H1 (cell line): ENCODE data around the gene RFX3. TPM values are rescaled to one million over a fixed set of nuclear protein-coding genes. Genes with fewer than 3 reads are reported as not detected.

Experiments used
- CTCF ChIA-PET: fragments of 300-600 bp; sonication (Branson Sonifier 250); formaldehyde crosslinking; loops from one replicate; lab custom pipeline; 2021; ENCODE audit not compliant: partially characterized antibody; lab: Charles Lee
- POLR2A ChIA-PET: fragments of 300-600 bp; sonication (Branson Sonifier 250); formaldehyde crosslinking; loops from one replicate; lab custom pipeline; 2021; ENCODE audit warnings: inconsistent platforms; ENCODE audit not compliant: partially characterized antibody; lab: Charles Lee
- DNase-seq, 2 experiments: peaks; one replicate each; pipeline versions ENCODE4 v3.0.0 to v3.0.0-alpha.2; 2010 to 2022; ENCODE audit warnings: low spot score in 2 of 2, low read depth in 1 of 2, mixed read lengths in 1 of 2
- FAIRE-seq: peaks from 2 replicates; lab custom pipeline; 2011; peaks lifted over from hg19 to GRCh38; lab: Jason Lieb, UNC
- H2AFZ ChIP-seq: 2 replicates; pipeline ENCODE4 v1.8.1; 2012; ENCODE audit warnings: low read length, inconsistent platforms
- H2AK5ac ChIP-seq: 2 replicates; pipeline ENCODE4 v1.6.1; 2013; ENCODE audit warnings: low read depth, low read length
- H2BK120ac ChIP-seq: replicated peaks from 2 replicates; pipeline ENCODE3; 2013; ENCODE audit warnings: low read depth, low read length, inconsistent platforms
- H2BK12ac ChIP-seq: 2 replicates; pipeline ENCODE4 v1.6.1; 2013; ENCODE audit warnings: low read depth, low read length
- H2BK15ac ChIP-seq: 2 replicates; pipeline ENCODE4 v1.6.1; 2013; ENCODE audit warnings: low read length
- H2BK20ac ChIP-seq: 2 replicates; pipeline ENCODE4 v1.6.1; 2013; ENCODE audit warnings: low read length
- H2BK5ac ChIP-seq: 2 replicates; pipeline ENCODE4 v1.6.1; 2013; ENCODE audit warnings: low read depth, low read length
- H3K14ac ChIP-seq: 2 replicates; pipeline ENCODE4 v1.6.1; 2013; ENCODE audit warnings: inconsistent platforms; ENCODE audit not compliant: insufficient read length
- H3K18ac ChIP-seq: 2 replicates; pipeline ENCODE4 v1.6.1; 2013; ENCODE audit warnings: low read length; ENCODE audit errors: extremely low read depth
- H3K23ac ChIP-seq: 2 replicates; pipeline ENCODE4 v1.6.1; 2013; ENCODE audit warnings: inconsistent platforms; ENCODE audit not compliant: insufficient read length
- H3K23me2 ChIP-seq: 2 replicates; pipeline ENCODE4 v1.6.1; 2013; ENCODE audit warnings: low read depth, low read length
- H3K27ac ChIP-seq: 2 replicates; pipeline ENCODE4 v1.6.1; 2011; ENCODE audit warnings: low read depth, low read length, inconsistent platforms
- H3K27me3 ChIP-seq, 4 experiments: replicated peaks in 1 of 4; 1 replicate in 1 of 4; 2 replicates in 3 of 4; pipeline versions ENCODE4 v1.6.1 to v1.8.1; 2011 to 2013; ENCODE audit warnings: low read length in 3 of 4, mild to moderate bottlenecking in 3 of 4, inconsistent platforms in 2 of 4, mixed read lengths in 2 of 4, moderate library complexity in 1 of 4; ENCODE audit not compliant: control insufficient read depth in 3 of 4, insufficient read depth in 3 of 4; ENCODE audit errors: extremely low read depth in 1 of 4
- H3K36me3 ChIP-seq, 4 experiments: 2 replicates each; pipeline versions ENCODE4 v1.6.1 to v1.8.1; 2011 to 2013; ENCODE audit warnings: mild to moderate bottlenecking in 4 of 4, low read length in 3 of 4, moderate library complexity in 2 of 4, control low read depth in 1 of 4, inconsistent platforms in 1 of 4; ENCODE audit not compliant: insufficient read depth in 4 of 4, control insufficient read depth in 2 of 4
- H3K4ac ChIP-seq: replicated peaks from 2 replicates; pipeline ENCODE3; 2013; ENCODE audit warnings: low read length, low read depth, mixed read lengths, inconsistent platforms; ENCODE audit not compliant: insufficient read length
- H3K4me1 ChIP-seq, 4 experiments: replicated peaks in 1 of 4; 1 replicate in 1 of 4; 2 replicates in 3 of 4; pipeline versions ENCODE4 v1.6.1 to v1.8.1; 2011 to 2013; ENCODE audit warnings: low read length in 3 of 4, inconsistent platforms in 2 of 4, mixed read lengths in 1 of 4; ENCODE audit not compliant: insufficient read depth in 4 of 4, control insufficient read depth in 3 of 4
- H3K4me2 ChIP-seq, 2 experiments: 2 replicates each; pipeline versions ENCODE4 v1.6.1 to v1.8.1; 2011 to 2013; ENCODE audit warnings: low read depth in 2 of 2, low read length in 2 of 2, control low read depth in 1 of 2, inconsistent platforms in 1 of 2, mild to moderate bottlenecking in 1 of 2; ENCODE audit not compliant: insufficient read depth in 1 of 2
- H3K4me3 ChIP-seq, 4 experiments: fragments of 200-600, 300-600 bp in 1 of 4; sonication (generic), shearing (Covaris generic), sonication (Bioruptor Twin) in 1 of 4; 2 replicates each; pipeline versions ENCODE4 v1.5.1 to v1.8.1; 2011 to 2016; ENCODE audit warnings: low read length in 4 of 4, low read depth in 3 of 4, control low read depth in 2 of 4, inconsistent platforms in 2 of 4, mild to moderate bottlenecking in 2 of 4, mixed read lengths in 1 of 4, moderate library complexity in 1 of 4; ENCODE audit not compliant: insufficient read depth in 2 of 4; ENCODE audit errors: extremely low read depth in 1 of 4
- H3K56ac ChIP-seq: replicated peaks from 2 replicates; pipeline ENCODE3; 2013; ENCODE audit warnings: low read depth, mild to moderate bottlenecking, mixed read lengths, low read length, inconsistent platforms; ENCODE audit not compliant: insufficient read length
- H3K79me1 ChIP-seq: 2 replicates; pipeline ENCODE4 v1.6.1; 2013; ENCODE audit warnings: low read depth, low read length, control low read depth
- H3K79me2 ChIP-seq, 2 experiments: 2 replicates each; pipeline versions ENCODE4 v1.6.1 to v1.8.1; 2012 to 2013; ENCODE audit warnings: low read length in 2 of 2, mild to moderate bottlenecking in 2 of 2, inconsistent platforms in 1 of 2; ENCODE audit not compliant: insufficient read depth in 2 of 2, control insufficient read depth in 1 of 2
- H3K9ac ChIP-seq, 4 experiments: replicated peaks in 1 of 4; 1 replicate in 1 of 4; 2 replicates in 3 of 4; pipeline versions ENCODE4 v1.6.1 to v1.8.1; 2011 to 2013; ENCODE audit warnings: low read depth in 3 of 4, low read length in 3 of 4, control low read depth in 2 of 4, mild to moderate bottlenecking in 2 of 4, moderate library complexity in 2 of 4, inconsistent platforms in 1 of 4; ENCODE audit errors: extremely low read depth in 1 of 4
- H3K9me3 ChIP-seq, 2 experiments: 2 replicates each; pipeline versions ENCODE4 v1.6.1 to v1.8.1; 2012 to 2013; ENCODE audit warnings: mild to moderate bottlenecking in 2 of 2, moderate library complexity in 2 of 2, control low read depth in 1 of 2, inconsistent platforms in 1 of 2, low read depth in 1 of 2, low read length in 1 of 2, mixed read lengths in 1 of 2; ENCODE audit not compliant: insufficient read depth in 2 of 2
- H4K20me1 ChIP-seq, 2 experiments: replicated peaks in 1 of 2; 2 replicates each; pipeline versions ENCODE3 to v1.8.1; 2011 to 2013; ENCODE audit warnings: inconsistent platforms in 2 of 2, low read length in 2 of 2, mild to moderate bottlenecking in 1 of 2; ENCODE audit not compliant: insufficient read depth in 2 of 2, control insufficient read depth in 1 of 2
- H4K5ac ChIP-seq: 2 replicates; pipeline ENCODE4 v1.6.1; 2013; ENCODE audit warnings: low read length, low read depth, mixed read lengths, inconsistent platforms; ENCODE audit not compliant: insufficient read length
- H4K8ac ChIP-seq: 2 replicates; pipeline ENCODE4 v1.8.0; 2013; ENCODE audit warnings: mild to moderate bottlenecking, moderate library complexity, low read length, inconsistent platforms; ENCODE audit not compliant: insufficient read depth; ENCODE audit errors: extremely low read depth
- H4K91ac ChIP-seq: replicated peaks from 2 replicates; pipeline ENCODE3; 2013; ENCODE audit warnings: low read length, mixed read lengths, inconsistent platforms; ENCODE audit not compliant: insufficient read length
- BRCA1 ChIP-seq: IDR thresholded peaks from 2 replicates; pipeline ENCODE4 v1.6.1; 2012; ENCODE audit warnings: low read depth, low read length, improper control_type of control experiment
- CEBPB ChIP-seq: IDR thresholded peaks from 2 replicates; pipeline ENCODE4 v1.6.1; 2012; ENCODE audit warnings: low read depth, low read length
- CHD1 ChIP-seq: IDR thresholded peaks from 2 replicates; pipeline ENCODE4 v1.6.1; 2012; ENCODE audit warnings: low read depth, low read length, improper control_type of control experiment
- CTBP2 ChIP-seq: IDR thresholded peaks from 2 replicates; pipeline ENCODE4 v1.7.0; 2011; ENCODE audit warnings: borderline replicate concordance, mild to moderate bottlenecking, moderate library complexity, mixed read lengths, low read length; ENCODE audit not compliant: insufficient read depth, insufficient read length
- E2F6 ChIP-seq: IDR thresholded peaks from 2 replicates; pipeline ENCODE4 v1.6.1; 2012; ENCODE audit warnings: inconsistent platforms
- MAFK ChIP-seq: IDR thresholded peaks from 2 replicates; pipeline ENCODE4 v1.6.1; 2012; ENCODE audit warnings: low read depth, mild to moderate bottlenecking, improper control_type of control experiment, low read length
- RBBP5 ChIP-seq: IDR thresholded peaks from 2 replicates; pipeline ENCODE4 v1.7.1; 2012; ENCODE audit warnings: low read depth, mild to moderate bottlenecking, inconsistent platforms, low read length, moderate library complexity, borderline replicate concordance
- RNF2 ChIP-seq: fragments of 200-900, 300-1000 bp; sonication (generic); IDR thresholded peaks from 2 replicates; pipeline ENCODE4 v1.7.1; 2016; ENCODE audit warnings: borderline replicate concordance, low read depth, mild to moderate bottlenecking, antibody characterized with exemption, low read length; ENCODE audit not compliant: poor library complexity, severe bottlenecking; ENCODE audit errors: missing control alignments
- RXRA ChIP-seq: IDR thresholded peaks from 2 replicates; pipeline ENCODE4 v1.6.1; 2011; ENCODE audit warnings: low read depth, mild to moderate bottlenecking, low read length, moderate library complexity; ENCODE audit not compliant: insufficient read depth
- SIN3A ChIP-seq, 2 experiments: IDR thresholded peaks in 1 of 2; conservative IDR thresholded peaks in 1 of 2; 2 replicates each; pipeline ENCODE4 v1.6.1; 2011 to 2012; ENCODE audit warnings: low read length in 2 of 2, improper control_type of control experiment in 1 of 2, low read depth in 1 of 2, mild to moderate bottlenecking in 1 of 2
- TAF1 ChIP-seq: IDR thresholded peaks from 2 replicates; pipeline ENCODE4 v1.6.1; 2011; ENCODE audit warnings: mild to moderate bottlenecking, low read depth, low read length
- TEAD4 ChIP-seq: IDR thresholded peaks from 2 replicates; pipeline ENCODE4 v1.6.1; 2012; ENCODE audit warnings: low read depth, low read length, inconsistent platforms, mixed read lengths
- ZNF274 ChIP-seq: IDR thresholded peaks from 2 replicates; pipeline ENCODE4 v1.7.0; 2012; ENCODE audit warnings: low read length, borderline replicate concordance; ENCODE audit errors: extremely low read depth
- WGBS, 2 experiments: shearing (Covaris generic) in 1 of 2; methylation state at CpG; one replicate each; pipeline versions ENCODE4 v1.1.6 to v1.1.7; 2013 to 2015; ENCODE audit warnings: low lambda C conversion rate in 2 of 2, mixed read lengths in 2 of 2, inconsistent platforms in 1 of 2, low coverage in 1 of 2, missing lambda C conversion rate in 1 of 2; ENCODE audit not compliant: insufficient replicate concordance in 2 of 2, insufficient coverage in 1 of 2, insufficient read length in 1 of 2; ENCODE audit errors: extremely low coverage in 1 of 2, missing lambda C conversion rate in 1 of 2; 5-methylcytosine and 5-hydroxymethylcytosine counted together
- polyA plus RNA-seq, 7 experiments: library from polyadenylated mRNA; depleted of rRNA in 3 of 7; stranded (reverse) in 5 of 7; unstranded in 2 of 7; fragments of >200 nt in 5 of 7; fragments of 200-250 nt in 2 of 7; gene quantifications; 1 replicate in 5 of 7; 2 replicates in 1 of 7; 4 replicates in 1 of 7; pipeline versions ENCODE4 v1.2.1 to v1.2.3, GENCODE V29; 2011 to 2013; ENCODE audit warnings: missing spikeins in 2 of 7, mixed read lengths in 2 of 7
- total RNA-seq: library from RNA; stranded (reverse); fragmentation: NEBNext Ultra II Directional; extraction: Animal tissue kit (Norgen Biotek cat#: 25700); gene quantifications from 2 replicates; pipeline ENCODE4 v1.2.1, GENCODE V29; 2021

RFX3 gene
- total and polyA plus RNA-seq, 2 of the 8 experiments (the other 6 are each of a cell fraction or from before 2014, with no cell fraction given), result 4.9 to 22.6 TPM

- Histone ChIP-seq H3K18ac (no peak overlapping the region), H2AK5ac (no peak overlapping the region), H2BK5ac (no peak overlapping the region), H3K9me3 (no peaks in the 10 kb centered on the region), H3K14ac (no peak overlapping the region), H3K79me2 (no peaks in the 10 kb centered on the region), H3K27me3 (no peaks in the 10 kb centered on the region), H2BK120ac (no peak overlapping the region), H3K56ac (no peak overlapping the region), H4K5ac (no peak overlapping the region), H3K79me1 (no peaks in the 10 kb centered on the region), H3K27ac (no peak overlapping the region), H4K20me1 (no peaks in the 10 kb centered on the region), H3K4me1 (no peaks in the 10 kb centered on the region), H3K36me3 (no peaks in the 10 kb centered on the region), H3K4me2 (no peak overlapping the region), H2BK20ac (no peak overlapping the region), H3K23ac (no peak overlapping the region), H3K23me2 (no peaks in the 10 kb centered on the region), H4K91ac (no peak overlapping the region), H2BK12ac (no peak overlapping the region), H2BK15ac (no peak overlapping the region), H3K9ac (no peak overlapping the region), H3K4ac (no peak overlapping the region), H4K8ac (no peak overlapping the region), H2AFZ (no peak overlapping the region), H3K4me3 (no peak overlapping the region)
- WGBS, 2 experiments, result 89% methylated on average over 11 of the region's 11 CpGs; no CpG with 5 or more reads in 1 of the 2 experiments
- POLR2A ChIA-PET, result no interaction called here
- DNase-seq, result no peak
- FAIRE-seq, result no peak
- CTCF ChIA-PET, result interaction anchor here (1.4 kb wide), 1 partner anchor 21 kb away, joined by 4 read pairs; no protein-coding TSS in a partner anchor
- no peak for TF ChIP-seq E2F6
- TF ChIP-seq MAFK, result no peak
- no peak for TF ChIP-seq CHD1
- no peak for TF ChIP-seq TEAD4
- no peak for TF ChIP-seq SIN3A (conservative IDR thresholded peaks at IDR 0.05 in 1 of 2, IDR thresholded peaks at IDR 0.05 in 1 of 2; ENCODE audit: low read depth in 1 of 2, low read length in 2 of 2)
- no peak for TF ChIP-seq RNF2
- TF ChIP-seq BRCA1, result no peak
- TF ChIP-seq RBBP5, result no peak
- no peak for TF ChIP-seq ZNF274
- no peak for TF ChIP-seq CEBPB
- TF ChIP-seq CTBP2, result no peak
- TF ChIP-seq RXRA, result no peak
- TF ChIP-seq TAF1, result no peak
These were observed 105.9 kb downstream of the RFX3 start for GRCh38 chr9:3419893-3420292.
